Measurements from ENCODE around the gene ARHGEF7. TPM values are rescaled to one million over a fixed set of nuclear protein-coding genes. Genes with fewer than 3 reads are reported as not detected.

Gene ARHGEF7
- total RNA-seq, 1 experiment from 2014 or later = 46.2 TPM

GRCh38 chr13:111262715-111263114 is 147.6 kb downstream of the ARHGEF7 start:
- intact Hi-C loops (cut with micrococcal nuclease) = no loop called here
- Histone ChIP-seq H3K4me1 (ENCODE audit: control insufficient read depth in 1 of 2, insufficient read depth in 2 of 2, low read length in 2 of 2) (no peaks in the 10 kb centered on the region), H2AFZ (ENCODE audit: low read depth, low read length, poor library complexity, severe bottlenecking) (no peak overlapping the region)

More at GRCh38 chr13:111262715-111263114, 147.6 kb downstream of the ARHGEF7 start:
- ATAC-seq = no peak
- no peak overlapping the region for H3K4me3 ChIP-seq (replicated peaks in 1 of 2; ENCODE audit: low read depth in 1 of 2, low read length in 2 of 2)
- no TSS peak for BruUV-seq (replicated peaks)
- no peak overlapping the region for H3K9ac ChIP-seq (ENCODE audit: low read length)
- H3K27me3 ChIP-seq (ENCODE audit: insufficient read depth, low read length) = no peaks in the 10 kb centered on the region
- no peaks in the 10 kb centered on the region for H3K9me3 ChIP-seq (ENCODE audit: control insufficient read depth in 1 of 2, insufficient read depth in 1 of 2, low read depth in 1 of 2, low read length in 2 of 2)
- no peaks in the 10 kb centered on the region for H4K20me1 ChIP-seq (ENCODE audit: insufficient read depth)
- peaks cover 11% of the 10 kb centered on the region; the same call in 1 of the 2 replicates for H3K79me2 ChIP-seq (ENCODE audit: insufficient read depth, low read length)
- no peaks in the 10 kb centered on the region for H3K9me2 ChIP-seq (ENCODE audit: insufficient read depth)
- no peak overlapping the region for H3K4me2 ChIP-seq (ENCODE audit: low read length)
- TF ChIP-seq SRF (IDR thresholded peaks at IDR 0.05; ENCODE audit: low read depth) (no peak), EZH2phosphoT487 (IDR thresholded peaks at IDR 0.05; ENCODE audit: borderline replicate concordance) (no peak), ZBTB33 (IDR thresholded peaks at IDR 0.05; ENCODE audit: extremely low read depth, insufficient replicate concordance, low read length) (no peak), ZNF274 (IDR thresholded peaks at IDR 0.05; ENCODE audit: low read depth, low read length) (no peak), RAD21 (IDR thresholded peaks at IDR 0.05; ENCODE audit: low read depth) (no peak), CBX3 (IDR thresholded peaks at IDR 0.05; ENCODE audit: low read depth) (no peak), ZFX (IDR thresholded peaks at IDR 0.05) (no peak), CEBPB (IDR thresholded peaks at IDR 0.05; ENCODE audit: low read depth) (no peak), REST (IDR thresholded peaks at IDR 0.05; ENCODE audit: low read depth) (no peak), EZH2 (IDR thresholded peaks at IDR 0.05) (no peak), SIN3A (IDR thresholded peaks at IDR 0.05; ENCODE audit: low read depth) (no peak), SP1 (IDR thresholded peaks at IDR 0.05; ENCODE audit: low read depth) (no peak), POLR2AphosphoS5 (IDR thresholded peaks at IDR 0.05; ENCODE audit: low read depth, low read length) (no peak), POLR2A (IDR thresholded peaks at IDR 0.05; ENCODE audit: borderline replicate concordance, extremely low read depth, insufficient read depth, insufficient read length) (no peak), EGR1 (IDR thresholded peaks at IDR 0.05; ENCODE audit: low read depth) (no peak), JUND (IDR thresholded peaks at IDR 0.05) (no peak), FOSL1 (IDR thresholded peaks at IDR 0.05; ENCODE audit: low read depth) (no peak), CTCF (IDR thresholded peaks at IDR 0.05 in 2 of 3, conservative IDR thresholded peaks at IDR 0.05 in 1 of 3; ENCODE audit: borderline replicate concordance in 1 of 3, insufficient read depth in 1 of 3, low read depth in 2 of 3, low read length in 2 of 3) (no peak)
- TF ChIP-seq, protein P1, sequence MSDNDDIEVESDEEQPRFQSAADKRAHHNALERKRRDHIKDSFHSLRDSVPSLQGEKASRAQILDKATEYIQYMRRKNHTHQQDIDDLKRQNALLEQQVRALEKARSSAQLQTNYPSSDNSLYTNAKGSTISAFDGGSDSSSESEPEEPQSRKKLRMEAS (IDR thresholded peaks at IDR 0.05) = no peak
- no peak overlapping the region for H3K27ac ChIP-seq (ENCODE audit: low read depth, low read length)
- DNase-seq (ENCODE audit: low read depth, low spot score) = no peak
- POLR2A ChIA-PET = no interaction called here
- peaks cover 3 to 8% of the 10 kb centered on the region in 2 experiments; a peak in 2 of 4 replicates for H3K36me3 ChIP-seq (ENCODE audit: control insufficient read depth in 1 of 2, insufficient read depth in 2 of 2, low read length in 2 of 2)
- CTCF ChIA-PET = no interaction called here
- RAD21 ChIA-PET (ENCODE audit: low non-redundant PET in 1 of 2, low total read pairs in 2 of 2, uncharacterized antibody in 2 of 2, unreplicated experiment in 2 of 2) = no interaction called here
